GM19328 (cell line): ENCODE measurements around the gene EPC2.

ENCODE experiments used
- ATAC-seq: cut with Tn5 transposase; IDR thresholded peaks from one replicate; pipeline ENCODE4 v1.9.1; 2021; ENCODE audit warnings: mild to moderate bottlenecking, moderate library complexity; ENCODE audit not compliant: unreplicated experiment

The EPC2 gene

DNA sequence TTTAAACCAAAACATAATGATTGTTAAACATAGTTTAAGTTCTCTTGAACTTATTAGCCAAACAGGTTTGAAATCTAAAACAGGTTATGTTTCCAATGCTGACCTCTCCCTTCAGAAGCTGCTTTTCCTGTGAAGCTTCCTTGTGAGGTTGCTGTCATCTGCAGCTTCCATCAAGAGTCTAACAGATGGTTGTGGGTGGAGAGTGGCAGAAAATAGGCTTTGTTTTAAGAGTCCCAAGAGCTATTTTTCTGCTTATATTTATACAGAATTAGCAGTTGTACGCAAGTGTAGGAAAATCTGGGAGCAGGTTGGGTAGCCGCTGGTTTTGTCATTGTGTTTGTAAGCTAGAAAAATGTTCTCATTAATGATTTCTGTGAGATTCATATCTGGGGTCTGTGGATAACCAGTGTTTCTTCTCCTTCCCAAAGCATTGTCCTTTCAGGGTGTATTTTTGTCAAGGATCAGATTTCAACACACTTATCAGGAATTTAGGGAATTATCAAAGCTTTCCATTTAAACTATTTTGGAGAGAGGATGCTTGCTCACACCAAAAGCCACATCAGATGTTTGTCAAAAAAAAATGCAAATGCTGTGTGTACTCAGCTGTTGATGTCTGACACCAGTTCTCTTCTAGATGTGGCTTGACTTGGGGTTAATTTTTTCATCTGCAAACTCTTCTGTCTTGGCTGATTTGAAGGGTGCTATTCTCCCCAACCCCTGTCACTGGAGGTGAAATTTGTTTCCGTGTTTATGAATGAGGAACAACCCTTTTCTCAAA is 152.4 kb downstream of the EPC2 start:
- no peak for ATAC-seq

- no peak for ATAC-seq
These were observed 158.1 kb downstream of the EPC2 start for GRCh38 chr2:148802448-148803220.

DNA sequence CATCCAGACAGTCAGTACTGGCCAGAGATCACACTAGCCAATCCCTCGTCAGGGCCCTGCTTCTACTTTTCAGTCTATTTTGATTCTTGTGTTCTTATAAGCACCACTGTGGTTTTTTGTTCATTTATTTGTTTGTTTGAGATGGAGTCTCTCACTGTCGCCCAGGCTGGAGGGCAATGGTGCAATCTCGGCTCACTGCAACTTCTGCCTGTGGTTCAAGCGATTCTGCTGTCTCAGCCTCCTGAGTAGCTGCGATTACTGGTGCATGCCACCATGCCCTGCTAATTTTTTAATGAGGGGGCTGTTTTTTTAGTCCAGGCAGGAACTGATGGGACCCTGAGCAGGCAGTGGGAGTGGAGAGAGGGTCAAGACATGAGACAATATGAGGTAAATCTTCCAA is 165.5 kb downstream of the EPC2 start:
- ATAC-seq = no peak

DNA sequence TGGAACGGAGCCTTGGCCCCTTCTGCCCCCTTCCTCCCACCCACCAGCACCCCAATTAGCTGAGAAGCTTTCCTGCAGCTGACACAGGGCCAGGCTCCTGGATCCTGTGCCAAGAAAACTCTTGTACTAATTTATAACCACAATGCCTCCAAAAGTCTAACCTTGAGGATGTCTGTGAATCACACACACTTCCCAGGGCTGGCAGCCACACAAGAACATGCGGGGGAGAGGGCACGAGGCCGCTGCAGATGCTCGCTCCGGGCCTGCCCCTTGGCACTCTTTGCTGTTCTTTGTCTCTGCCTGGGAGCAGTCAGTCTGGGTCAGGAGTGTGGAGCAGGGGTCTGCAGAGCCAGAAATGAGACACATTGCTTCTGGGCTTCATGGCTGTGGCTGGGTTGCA is 167.8 kb downstream of the EPC2 start:
- no peak for ATAC-seq

DNA sequence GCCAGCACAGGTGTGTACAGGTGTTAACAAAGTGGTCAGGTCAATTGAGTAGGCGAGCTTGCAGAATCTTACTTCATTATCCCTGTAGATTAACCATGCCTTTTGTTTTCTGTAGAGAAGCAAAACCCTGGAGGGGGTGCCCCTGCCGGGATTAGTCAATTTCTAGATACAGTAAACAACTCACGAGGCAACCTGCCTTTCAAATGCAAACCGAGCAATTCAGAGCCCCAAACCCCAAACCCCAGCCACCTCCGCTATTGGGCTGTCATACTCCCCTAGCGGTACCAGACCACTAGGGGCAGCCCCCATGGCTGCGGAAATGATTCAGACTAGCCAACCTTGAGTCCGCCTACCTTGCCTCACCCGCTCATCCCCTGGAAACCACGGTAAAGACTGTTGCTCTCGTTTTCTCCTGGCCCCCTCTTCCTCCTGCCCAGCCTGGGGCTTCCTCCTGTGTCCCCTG is 169.1 kb downstream of the EPC2 start:
- peak; percentile 99 for ATAC-seq

GRCh38 chr2:148814143-148814859 is 169.8 kb downstream of the EPC2 start:
- ATAC-seq = peak; percentile 8

GRCh38 chr2:148814860-148815419 is 170.4 kb downstream of the EPC2 start:
- no peak for ATAC-seq

GRCh38 chr2:148816176-148816575 is 171.6 kb downstream of the EPC2 start:
- no peak for ATAC-seq

DNA sequence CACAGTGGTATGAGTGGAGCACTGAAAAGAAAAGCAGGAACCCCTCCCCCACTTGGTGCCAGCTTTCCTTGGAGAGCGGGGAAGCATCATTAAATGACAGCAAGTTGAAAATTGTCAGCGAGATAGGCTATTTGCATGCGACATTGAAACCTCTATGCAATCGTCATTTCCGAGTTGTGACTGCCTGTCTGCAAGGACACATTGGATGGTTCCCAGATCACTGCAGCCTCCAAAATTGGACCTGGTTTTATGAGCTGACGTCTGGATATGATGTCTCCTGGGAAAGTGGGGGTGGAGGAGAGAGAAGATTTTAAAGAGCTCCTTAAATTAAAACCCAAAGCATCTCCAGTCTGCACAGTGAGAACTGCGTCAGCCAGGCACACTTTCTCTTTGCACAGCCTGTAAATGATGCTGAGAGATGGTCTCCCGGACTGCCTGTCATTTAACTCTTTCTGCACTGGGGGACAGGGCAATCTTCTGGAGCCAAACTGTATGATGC is 172.7 kb downstream of the EPC2 start:
- no peak for ATAC-seq

GRCh38 chr2:148819019-148819585 is 174.6 kb downstream of the EPC2 start:
- no peak for ATAC-seq

- ATAC-seq = no peak
These were observed 179.6 kb downstream of the EPC2 start for GRCh38 chr2:148824190-148824589.

DNA sequence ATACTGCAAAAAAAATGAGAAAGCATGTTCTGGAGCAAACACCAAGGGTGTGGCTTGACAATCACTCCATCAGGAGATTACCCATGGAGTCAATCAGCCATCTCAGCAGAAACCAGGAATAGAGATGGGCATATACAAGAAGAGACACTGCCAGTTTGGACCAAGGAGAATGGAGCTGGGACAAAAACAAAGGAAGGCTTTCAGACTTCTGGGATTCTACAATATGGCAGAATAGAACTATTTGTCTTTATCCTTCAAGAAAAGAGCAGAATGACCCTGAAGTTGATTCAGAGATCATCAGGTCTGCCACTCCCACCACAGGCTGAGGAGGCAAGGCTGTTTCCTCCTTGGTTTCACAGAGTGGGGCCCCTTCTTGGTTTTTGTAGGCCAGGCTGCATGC is 182.2 kb downstream of the EPC2 start:
- ATAC-seq = no peak

DNA sequence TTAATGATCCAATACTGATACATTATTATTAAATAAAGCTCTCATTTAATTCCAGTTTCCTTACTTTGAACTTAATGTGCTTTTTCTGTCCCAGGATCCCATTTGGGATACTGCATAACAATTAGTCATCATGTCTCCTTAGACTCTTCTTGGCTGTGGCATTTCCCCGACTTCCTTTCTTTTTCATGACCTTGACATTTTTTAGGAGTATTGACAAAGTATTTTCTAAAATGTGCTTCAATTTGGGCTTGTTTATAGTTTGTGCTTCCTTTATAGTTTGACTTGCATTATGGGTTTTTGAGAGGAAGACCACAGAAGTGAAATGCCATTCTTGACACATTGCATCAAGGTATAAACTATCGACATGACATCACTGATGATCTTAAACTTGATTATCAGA is 184.4 kb downstream of the EPC2 start:
- ATAC-seq = no peak

- ATAC-seq = no peak
These were observed 185.1 kb downstream of the EPC2 start for GRCh38 chr2:148829618-148830017.

- ATAC-seq = no peak
These were observed 188.1 kb downstream of the EPC2 start for GRCh38 chr2:148832637-148833036.
